IPS-15b (cell line): Measurements from ENCODE around the gene NRAP.
A peak's percentile ranks its signal among the peaks of the same experiment; 100 is the strongest.

Experiments
- H3K27me3 ChIP-seq: one replicate; pipeline ENCODE4 v1.6.1; 2013; ENCODE audit warnings: low read length; ENCODE audit not compliant: control insufficient read depth, insufficient read depth
- H3K36me3 ChIP-seq: one replicate; pipeline ENCODE4 v1.6.1; 2013; ENCODE audit warnings: low read length; ENCODE audit not compliant: control insufficient read depth, insufficient read depth
- H3K4me1 ChIP-seq: one replicate; pipeline ENCODE4 v1.6.1; 2013; ENCODE audit warnings: mild to moderate bottlenecking, low read length; ENCODE audit not compliant: control insufficient read depth, insufficient read depth
- H3K4me3 ChIP-seq: one replicate; pipeline ENCODE4 v1.5.1; 2013; ENCODE audit warnings: low read depth, low read length
- H3K9ac ChIP-seq: one replicate; pipeline ENCODE4 v1.6.1; 2013; ENCODE audit warnings: low read depth, mild to moderate bottlenecking, low read length
- H3K9me3 ChIP-seq: one replicate; pipeline ENCODE4 v1.6.1; 2013; ENCODE audit warnings: mild to moderate bottlenecking, low read length; ENCODE audit not compliant: control insufficient read depth, insufficient read depth

Gene NRAP

DNA sequence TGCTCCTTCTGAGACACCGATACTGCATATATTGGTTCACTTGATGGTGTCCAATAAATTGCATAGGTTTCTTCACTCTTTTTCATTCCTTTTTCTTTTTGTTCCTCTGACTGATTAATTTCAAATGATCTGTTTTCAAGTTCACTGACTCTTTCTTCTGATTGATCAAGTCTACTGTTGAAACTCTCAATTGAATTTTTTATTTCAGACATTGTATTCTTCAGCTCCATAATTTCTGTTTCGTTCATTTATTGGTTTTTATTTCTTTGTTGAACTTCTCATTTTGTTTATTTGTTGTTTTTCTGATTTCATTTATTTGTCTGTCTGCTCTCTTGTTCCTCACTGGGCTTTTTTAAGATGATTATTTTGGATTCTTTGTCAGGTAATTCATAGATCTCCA, 29.5 kb upstream of the NRAP start:
- no peak overlapping the region for H3K9ac ChIP-seq
- peaks cover 2% of the 10 kb centered on the region for H3K4me1 ChIP-seq
- no peaks in the 10 kb centered on the region for H3K9me3 ChIP-seq
- H3K36me3 ChIP-seq = no peaks in the 10 kb centered on the region
- no peaks in the 10 kb centered on the region for H3K27me3 ChIP-seq
- no peak overlapping the region for H3K4me3 ChIP-seq

DNA sequence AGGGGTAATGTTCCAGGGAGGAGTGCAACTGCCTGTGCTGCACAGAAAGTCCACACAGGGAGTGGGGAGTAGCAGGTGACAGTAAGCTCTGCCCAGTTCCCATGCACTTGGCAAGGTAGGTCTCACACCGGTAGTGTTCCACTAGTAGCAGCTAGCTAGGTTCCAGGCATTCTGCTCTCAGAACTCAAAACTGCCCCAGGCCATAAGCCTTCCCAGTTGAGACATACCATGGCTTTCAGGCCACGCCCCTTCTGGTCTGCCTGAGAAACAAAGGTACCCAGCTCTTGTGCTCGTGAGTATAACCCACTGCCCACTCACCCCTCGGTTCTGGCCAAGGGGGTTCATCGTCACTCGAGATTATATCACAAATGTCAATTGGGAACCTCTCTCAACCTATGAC, 28.4 kb upstream of the NRAP start:
- H3K27me3 ChIP-seq = no peaks in the 10 kb centered on the region
- H3K4me3 ChIP-seq = no peak overlapping the region
- H3K36me3 ChIP-seq = no peaks in the 10 kb centered on the region
- H3K9me3 ChIP-seq = no peaks in the 10 kb centered on the region
- H3K4me1 ChIP-seq = peaks cover 2% of the 10 kb centered on the region
- no peak overlapping the region for H3K9ac ChIP-seq

- no peaks in the 10 kb centered on the region for H3K27me3 ChIP-seq
- H3K9ac ChIP-seq = no peak overlapping the region
- no peaks in the 10 kb centered on the region for H3K36me3 ChIP-seq
- H3K4me1 ChIP-seq = peaks cover 2% of the 10 kb centered on the region
- H3K9me3 ChIP-seq = no peaks in the 10 kb centered on the region
- H3K4me3 ChIP-seq = no peak overlapping the region
Measured at GRCh38 chr10:113691381-113691780, 27.5 kb upstream of the NRAP start.

DNA sequence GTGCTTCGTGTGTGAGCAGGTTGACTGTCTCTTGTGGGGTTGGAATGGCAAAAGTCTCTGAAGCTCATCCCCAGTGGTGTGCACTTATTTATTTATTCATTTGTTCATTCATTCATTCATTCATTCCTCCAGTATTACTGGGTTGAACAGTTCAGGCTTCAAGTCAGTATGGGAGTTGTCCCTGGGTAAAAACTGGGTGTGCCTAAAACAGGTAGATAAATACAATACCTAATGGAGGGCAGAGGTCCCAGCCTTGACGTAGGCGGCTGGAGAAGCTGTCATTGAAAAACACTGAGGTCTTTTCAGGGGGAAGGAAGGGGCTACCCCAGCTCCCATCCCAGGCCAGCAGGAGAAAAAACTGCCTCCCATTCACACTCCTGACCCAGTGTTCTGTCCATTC, 26.9 kb upstream of the NRAP start:
- no peaks in the 10 kb centered on the region for H3K27me3 ChIP-seq
- H3K9ac ChIP-seq = no peak overlapping the region
- H3K4me3 ChIP-seq = no peak overlapping the region
- peaks cover 2% of the 10 kb centered on the region for H3K4me1 ChIP-seq
- no peaks in the 10 kb centered on the region for H3K9me3 ChIP-seq
- no peaks in the 10 kb centered on the region for H3K36me3 ChIP-seq

GRCh38 chr10:113689574-113689973, 25.7 kb upstream of the NRAP start:
- no peak overlapping the region for H3K9ac ChIP-seq
- no peaks in the 10 kb centered on the region for H3K9me3 ChIP-seq
- no peaks in the 10 kb centered on the region for H3K36me3 ChIP-seq
- no peak overlapping the region for H3K4me3 ChIP-seq
- H3K4me1 ChIP-seq = peaks cover 2% of the 10 kb centered on the region
- no peaks in the 10 kb centered on the region for H3K27me3 ChIP-seq

- H3K9me3 ChIP-seq = no peaks in the 10 kb centered on the region
- H3K9ac ChIP-seq = no peak overlapping the region
- no peak overlapping the region for H3K4me3 ChIP-seq
- H3K36me3 ChIP-seq = no peaks in the 10 kb centered on the region
- H3K27me3 ChIP-seq = no peaks in the 10 kb centered on the region
- H3K4me1 ChIP-seq = peaks cover 2% of the 10 kb centered on the region
Measured at GRCh38 chr10:113689057-113689456, 25.2 kb upstream of the NRAP start.

DNA sequence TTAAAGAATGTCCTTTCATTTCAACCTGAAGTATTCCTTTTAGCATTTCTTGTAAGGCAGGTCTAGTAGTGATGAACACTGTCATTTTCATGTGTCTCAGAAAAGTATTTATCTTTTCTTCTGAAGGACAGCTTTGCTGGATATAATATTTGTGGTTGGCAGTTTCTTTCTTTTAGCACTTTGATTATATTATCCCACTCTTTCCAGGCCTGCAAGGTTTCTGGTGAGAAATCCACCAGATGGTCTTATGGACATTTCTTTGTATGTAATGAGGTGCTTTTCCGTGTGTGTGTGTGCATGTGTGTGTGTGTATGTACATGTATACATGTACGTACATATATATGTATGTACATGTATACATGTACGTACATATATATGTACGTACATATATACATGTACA, 23.2 kb upstream of the NRAP start:
- Histone ChIP-seq H3K9ac (no peak overlapping the region), H3K4me3 (no peak overlapping the region), H3K27me3 (no peaks in the 10 kb centered on the region), H3K4me1 (peaks cover 2% of the 10 kb centered on the region), H3K36me3 (no peaks in the 10 kb centered on the region), H3K9me3 (no peaks in the 10 kb centered on the region)

DNA sequence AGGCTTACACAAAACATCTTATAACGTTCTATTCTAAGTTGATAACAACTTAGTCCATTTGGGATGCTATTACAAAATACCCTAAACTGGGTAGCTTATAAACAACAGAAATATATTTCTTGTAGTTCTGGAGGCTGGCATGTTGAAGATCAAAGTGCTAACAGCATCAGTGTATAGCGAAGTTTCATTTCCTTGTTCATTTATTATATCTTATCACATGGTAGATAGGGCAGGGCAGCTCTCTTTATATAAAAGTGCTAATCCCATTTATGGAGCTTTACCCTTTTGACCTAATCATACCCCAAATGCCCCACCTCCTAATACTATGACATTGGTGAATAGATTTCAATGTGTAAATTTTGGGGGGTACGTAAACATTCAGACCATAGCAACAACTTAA, 22.2 kb upstream of the NRAP start:
- no peaks in the 10 kb centered on the region for H3K9me3 ChIP-seq
- H3K36me3 ChIP-seq = no peaks in the 10 kb centered on the region
- H3K4me1 ChIP-seq = peaks cover 2% of the 10 kb centered on the region
- H3K4me3 ChIP-seq = no peak overlapping the region
- no peak overlapping the region for H3K9ac ChIP-seq
- H3K27me3 ChIP-seq = peaks cover 3% of the 10 kb centered on the region

DNA sequence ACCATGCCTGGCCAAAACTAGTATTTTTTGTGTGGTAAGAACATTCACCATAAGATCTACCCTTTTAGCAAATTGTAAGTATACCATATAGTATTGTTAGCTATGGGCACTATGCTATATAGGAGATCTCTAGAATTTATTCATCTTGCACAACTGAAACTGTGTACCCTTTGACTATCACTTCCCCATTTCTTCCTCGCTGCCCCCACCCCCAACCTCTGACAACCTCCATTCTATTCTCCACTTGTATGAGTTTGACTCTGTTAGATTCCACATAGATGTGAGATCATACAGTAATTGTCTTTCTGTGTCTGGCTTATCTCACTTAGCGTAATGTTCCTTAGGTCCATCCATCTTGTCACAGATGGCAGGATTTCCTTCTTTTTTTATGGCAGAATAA, 19.5 kb upstream of the NRAP start:
- H3K36me3 ChIP-seq = no peaks in the 10 kb centered on the region
- H3K9ac ChIP-seq = no peak overlapping the region
- H3K27me3 ChIP-seq = peaks cover 11% of the 10 kb centered on the region
- H3K9me3 ChIP-seq = no peaks in the 10 kb centered on the region
- H3K4me1 ChIP-seq = no peaks in the 10 kb centered on the region
- H3K4me3 ChIP-seq = no peak overlapping the region

GRCh38 chr10:113681533-113682470, 18.0 kb upstream of the NRAP start:
- Histone ChIP-seq H3K4me3 (no peak overlapping the region), H3K4me1 (no peaks in the 10 kb centered on the region), H3K9me3 (no peaks in the 10 kb centered on the region), H3K9ac (no peak overlapping the region), H3K27me3 (peaks cover 11% of the 10 kb centered on the region), H3K36me3 (no peaks in the 10 kb centered on the region)

GRCh38 chr10:113680190-113681111, 16.6 kb upstream of the NRAP start:
- Histone ChIP-seq H3K36me3 (no peaks in the 10 kb centered on the region), H3K9ac (peak overlapping the region; percentile 79), H3K4me1 (no peaks in the 10 kb centered on the region), H3K27me3 (peaks cover 11% of the 10 kb centered on the region), H3K4me3 (peak overlapping the region; percentile 94), H3K9me3 (no peaks in the 10 kb centered on the region)
